SK-N-SH treated with all-trans-retinoic acid at 6 μM for 48 hours (cell line): Measurements from ENCODE around the gene PLIN5.

Experiments used
- ATAC-seq: fragments of 200-7000 bp; cut with Tn5 transposase; 3 replicates; pipeline ENCODE4 v1.9.1; 2020; ENCODE audit warnings: mild to moderate bottlenecking, moderate library complexity
- ARNTL ChIP-seq: fragments of 450-650 bp; formaldehyde crosslinking; IDR thresholded peaks from 2 replicates; pipeline ENCODE4 v1.5.0; 2020; ENCODE audit warnings: low read depth, mild to moderate bottlenecking, moderate library complexity, borderline replicate concordance
- BACH2 ChIP-seq: fragments of 250-450 bp; sonication (Bioruptor Pico); IDR thresholded peaks from 2 replicates; pipeline ENCODE4 v1.9.0; 2021; ENCODE audit warnings: mild to moderate bottlenecking, borderline replicate concordance
- CREB5 ChIP-seq: fragments of 250-450 bp; sonication (Bioruptor Pico); IDR thresholded peaks from 2 replicates; pipeline ENCODE4 v1.5.1; 2020; ENCODE audit warnings: low read depth, mild to moderate bottlenecking, moderate library complexity
- CSDC2 ChIP-seq: fragments of 250-450 bp; sonication (Bioruptor Pico); IDR thresholded peaks from 2 replicates; pipeline ENCODE4 v1.5.0; 2020; ENCODE audit warnings: mild to moderate bottlenecking, moderate library complexity
- CSRNP3 ChIP-seq: fragments of 250-450 bp; sonication (Bioruptor Pico); IDR thresholded peaks from 2 replicates; pipeline ENCODE4 v1.5.1; 2021; ENCODE audit warnings: mild to moderate bottlenecking, moderate library complexity
- ESRRG ChIP-seq: fragments of 250-450 bp; sonication (Bioruptor Pico); IDR thresholded peaks from 2 replicates; pipeline ENCODE4 v1.6.1; 2021; ENCODE audit warnings: mild to moderate bottlenecking
- ISL1 ChIP-seq: fragments of 250-450 bp; sonication (Bioruptor Pico); IDR thresholded peaks from 2 replicates; pipeline ENCODE4 v2.1.2; 2022; ENCODE audit warnings: mild to moderate bottlenecking, moderate library complexity
- OSR1 ChIP-seq: fragments of 250-450 bp; sonication (Bioruptor Pico); IDR thresholded peaks from 2 replicates; pipeline ENCODE4 v1.8.0; 2022; ENCODE audit warnings: moderate library complexity, mild to moderate bottlenecking, inconsistent platforms
- PATZ1 ChIP-seq: fragments of 250-450 bp; sonication (Bioruptor Pico); IDR thresholded peaks from 2 replicates; pipeline ENCODE4 v1.8.0; 2020; ENCODE audit warnings: mild to moderate bottlenecking, moderate library complexity, borderline replicate concordance
- POU6F1 ChIP-seq: fragments of 250-450 bp; sonication (Bioruptor Pico); IDR thresholded peaks from 2 replicates; pipeline ENCODE4 v1.8.0; 2021; ENCODE audit warnings: low read depth, mild to moderate bottlenecking, moderate library complexity, borderline replicate concordance
- PPARA ChIP-seq: fragments of 250-450 bp; sonication (Bioruptor Pico); IDR thresholded peaks from 2 replicates; pipeline ENCODE4 v1.5.0; 2020; ENCODE audit warnings: mild to moderate bottlenecking, borderline replicate concordance
- RARB ChIP-seq: fragments of 250-450 bp; sonication (Bioruptor Pico); IDR thresholded peaks from 2 replicates; pipeline ENCODE4 v1.8.0; 2021; ENCODE audit warnings: mild to moderate bottlenecking, moderate library complexity
- SNAI2 ChIP-seq: fragments of 250-450 bp; sonication (Bioruptor Pico); IDR thresholded peaks from 2 replicates; pipeline ENCODE4 v1.5.0; 2020; ENCODE audit warnings: mild to moderate bottlenecking, moderate library complexity
- TOX ChIP-seq: fragments of 250-450 bp; sonication (Bioruptor Pico); IDR thresholded peaks from 2 replicates; pipeline ENCODE4 v1.8.0; 2021; ENCODE audit warnings: mild to moderate bottlenecking, moderate library complexity, borderline replicate concordance
- TSHZ2 ChIP-seq: fragments of 250-450 bp; sonication (Bioruptor Pico); IDR thresholded peaks from 2 replicates; pipeline ENCODE4 v1.5.0; 2020; ENCODE audit warnings: mild to moderate bottlenecking, moderate library complexity
- ZC3H10 ChIP-seq: fragments of 250-450 bp; sonication (Bioruptor Pico); IDR thresholded peaks from 2 replicates; pipeline ENCODE4 v1.5.1; 2021; ENCODE audit warnings: mild to moderate bottlenecking, moderate library complexity
- ZFP3 ChIP-seq: fragments of 250-450 bp; sonication (Bioruptor Pico); IDR thresholded peaks from 2 replicates; pipeline ENCODE4 v1.5.0; 2020; ENCODE audit warnings: mild to moderate bottlenecking, moderate library complexity
- ZFP30 ChIP-seq: fragments of 450-650 bp; formaldehyde crosslinking; IDR thresholded peaks from 2 replicates; pipeline ENCODE4 v1.5.0; 2022; ENCODE audit warnings: mild to moderate bottlenecking, moderate library complexity
- ZNF565 ChIP-seq: fragments of 450-650 bp; formaldehyde crosslinking; conservative IDR thresholded peaks from 2 replicates; pipeline ENCODE4 v1.5.0; 2020; ENCODE audit warnings: low read depth, mild to moderate bottlenecking, moderate library complexity

Gene PLIN5

GRCh38 chr19:4495471-4495870 is 39.6 kb downstream of the PLIN5 start:
- TF ChIP-seq RARB (CRISPR knock-in tag) (no peak), BACH2 (CRISPR knock-in tag) (no peak), CSRNP3 (CRISPR knock-in tag) (no peak), ZFP30 (no peak)
- no peak for ATAC-seq

GRCh38 chr19:4494691-4495064 is 40.3 kb downstream of the PLIN5 start:
- TF ChIP-seq POU6F1 (CRISPR knock-in tag) (no peak), CSRNP3 (CRISPR knock-in tag) (no peak), RARB (CRISPR knock-in tag) (no peak), PPARA (CRISPR knock-in tag) (no peak), ISL1 (CRISPR knock-in tag) (no peak), ARNTL (CRISPR knock-in tag) (no peak), ZC3H10 (CRISPR knock-in tag) (no peak), ESRRG (CRISPR knock-in tag) (no peak), PATZ1 (CRISPR knock-in tag) (no peak)
- TF ChIP-seq, all 23 proteins: peak for 0
- no peak for ATAC-seq

GRCh38 chr19:4493929-4494690 is 40.9 kb downstream of the PLIN5 start:
- no peak for ATAC-seq
- no peak for TF ChIP-seq OSR1 (CRISPR knock-in tag)
- no peak for TF ChIP-seq CREB5
- TF ChIP-seq POU6F1 (CRISPR knock-in tag) = no peak
- TF ChIP-seq CSDC2 (CRISPR knock-in tag) = no peak
- TF ChIP-seq ARNTL (CRISPR knock-in tag) = no peak
- no peak for TF ChIP-seq TOX (CRISPR knock-in tag)
- TF ChIP-seq CSRNP3 (CRISPR knock-in tag) = no peak
- TF ChIP-seq BACH2 (CRISPR knock-in tag) = no peak
- TF ChIP-seq PATZ1 (CRISPR knock-in tag) = no peak
- no peak for TF ChIP-seq ZFP3 (CRISPR knock-in tag)
- no peak for TF ChIP-seq RARB (CRISPR knock-in tag)
- no peak for TF ChIP-seq PPARA (CRISPR knock-in tag)
- no peak for TF ChIP-seq ZFP30
- TF ChIP-seq SNAI2 = no peak
- TF ChIP-seq ESRRG (CRISPR knock-in tag) = no peak
- no peak for TF ChIP-seq ZNF565
- no peak for TF ChIP-seq TSHZ2 (CRISPR knock-in tag)
